Stimulated activated CD4-positive, alpha-beta T cell treated with anti-CD3 and anti-CD28 coated beads, TNF-alpha, amount 100 ng/mL, for 4 hours (primary cell): ENCODE measurements around the gene NELFB.
"Not testable (repeated sequence)": the region's sequence is repeated elsewhere in the genome, so short reads cannot be mapped to it uniquely, and the experiment has no call there.

Experiments used
- DNase-seq, 3 experiments: peaks; one replicate each; pipeline ENCODE4 v3.0.0-alpha.2; 2020; ENCODE audit warnings: low read depth in 3 of 3

The NELFB gene

GRCh38 chr9:137247135-137247915 is 7.8 kb upstream of the NELFB start:
- DNase-seq, result no peak

- DNase-seq, result no peak
These were observed 7.3 kb upstream of the NELFB start for GRCh38 chr9:137247916-137248175.

GRCh38 chr9:137250329-137251193 is 4.6 kb upstream of the NELFB start:
- DNase-seq, result no peak

- DNase-seq, result no peak
These were observed 4.0 kb upstream of the NELFB start, which contains the start of gene STPG3 for GRCh38 chr9:137251194-137251461. Gene STPG3, plus strand, starts transcription at chr9:137251286. Its CDS starts 1 bp downstream, at chr9:137251287.

- DNase-seq, result no peak
These were observed 3.4 kb upstream of the NELFB start for GRCh38 chr9:137251490-137252268.

GRCh38 chr9:137252555-137253506 is 2.3 kb upstream of the NELFB start:
- DNase-seq, result no peak

- DNase-seq, result no peak
These were observed 1.2 kb upstream of the NELFB start for GRCh38 chr9:137253717-137254623.

GRCh38 chr9:137255448-137256114 is 454 bp downstream of the NELFB start:
- DNase-seq, result no peak

GRCh38 chr9:137256362-137256761 is 1.2 kb downstream of the NELFB start:
- no peak for DNase-seq

GRCh38 chr9:137256856-137257255 is 1.7 kb downstream of the NELFB start:
- DNase-seq, result no peak

GRCh38 chr9:137262173-137262908 is 7.2 kb downstream of the NELFB start:
- DNase-seq, result not testable (repeated sequence)

GRCh38 chr9:137262909-137263285 is 7.8 kb downstream of the NELFB start:
- no peak for DNase-seq

GRCh38 chr9:137263506-137263905 is 8.4 kb downstream of the NELFB start:
- no peak for DNase-seq

- DNase-seq, result no peak
These were observed 8.9 kb downstream of the NELFB start for GRCh38 chr9:137264067-137264466.

GRCh38 chr9:137265496-137266161 is 10.5 kb downstream of the NELFB start:
- no peak for DNase-seq

GRCh38 chr9:137266162-137266527 is 11.0 kb downstream of the NELFB start:
- no peak for DNase-seq

- no peak for DNase-seq
These were observed 11.7 kb downstream of the NELFB start for GRCh38 chr9:137266585-137267453.

- DNase-seq, result no peak
These were observed 12.8 kb downstream of the NELFB start for GRCh38 chr9:137267933-137268355.
